Measurements from ENCODE around the gene HNRNPLL. TPM values are rescaled to one million over a fixed set of nuclear protein-coding genes. Genes with fewer than 3 reads are reported as not detected.

The HNRNPLL gene
- total RNA-seq, 1 experiment from 2014 or later: 43.2 TPM

GRCh38 chr2:38629684-38630083 lies 27.0 kb upstream of the HNRNPLL start:
- ATAC-seq (no peak), DNase-seq (ENCODE audit: low read depth, low spot score) (no peak)
- H3K9me2 ChIP-seq (ENCODE audit: insufficient read depth): no peaks in the 10 kb centered on the region
- no peak overlapping the region for H3K4me3 ChIP-seq (replicated peaks in 1 of 2; ENCODE audit: low read depth in 1 of 2, low read length in 2 of 2)
- no TSS peak for BruUV-seq (replicated peaks)
- no peaks in the 10 kb centered on the region for H4K20me1 ChIP-seq (ENCODE audit: insufficient read depth)
- H2AFZ ChIP-seq (ENCODE audit: low read depth, low read length, poor library complexity, severe bottlenecking): no peak overlapping the region
- no peaks in the 10 kb centered on the region for H3K9me3 ChIP-seq (ENCODE audit: control insufficient read depth in 1 of 2, insufficient read depth in 1 of 2, low read depth in 1 of 2, low read length in 2 of 2)
- H3K4me2 ChIP-seq (ENCODE audit: low read length): no peak overlapping the region
- POLR2A ChIA-PET: no interaction called here
- no peaks in the 10 kb centered on the region for H3K79me2 ChIP-seq (ENCODE audit: insufficient read depth, low read length)
- no peaks in the 10 kb centered on the region for H3K36me3 ChIP-seq (ENCODE audit: control insufficient read depth in 1 of 2, insufficient read depth in 2 of 2, low read length in 2 of 2)
- RAD21 ChIA-PET (ENCODE audit: low non-redundant PET in 1 of 2, low total read pairs in 2 of 2, uncharacterized antibody in 2 of 2, unreplicated experiment in 2 of 2): no interaction called here
- H3K27me3 ChIP-seq (ENCODE audit: insufficient read depth, low read length): no peaks in the 10 kb centered on the region
- CTCF ChIA-PET: no interaction called here
- intact Hi-C loops (cut with micrococcal nuclease): no loop called here
- no peak overlapping the region for H3K9ac ChIP-seq (ENCODE audit: low read length)
- no peaks in the 10 kb centered on the region for H3K4me1 ChIP-seq (ENCODE audit: control insufficient read depth in 1 of 2, insufficient read depth in 2 of 2, low read length in 2 of 2)
- H3K27ac ChIP-seq (ENCODE audit: low read depth, low read length): no peak overlapping the region
- TF ChIP-seq CBX3 (IDR thresholded peaks at IDR 0.05; ENCODE audit: low read depth) (no peak), SP1 (IDR thresholded peaks at IDR 0.05; ENCODE audit: low read depth) (no peak), ZNF274 (IDR thresholded peaks at IDR 0.05; ENCODE audit: low read depth, low read length) (no peak)

GRCh38 chr2:38627391-38627790 lies 24.7 kb upstream of the HNRNPLL start:
- H3K4me3 ChIP-seq (replicated peaks in 1 of 2; ENCODE audit: low read depth in 1 of 2, low read length in 2 of 2): no peak overlapping the region
- DNase-seq (ENCODE audit: low read depth, low spot score) (no peak), ATAC-seq (no peak)
- no peak overlapping the region for H3K9ac ChIP-seq (ENCODE audit: low read length)
- no peak overlapping the region for H3K27ac ChIP-seq (ENCODE audit: low read depth, low read length)
- TF ChIP-seq EZH2 (IDR thresholded peaks at IDR 0.05) (no peak), RAD21 (IDR thresholded peaks at IDR 0.05; ENCODE audit: low read depth) (no peak), ZBTB33 (IDR thresholded peaks at IDR 0.05; ENCODE audit: extremely low read depth, insufficient replicate concordance, low read length) (no peak), CTCF (IDR thresholded peaks at IDR 0.05 in 2 of 3, conservative IDR thresholded peaks at IDR 0.05 in 1 of 3; ENCODE audit: borderline replicate concordance in 1 of 3, insufficient read depth in 1 of 3, low read depth in 2 of 3, low read length in 2 of 3) (no peak), TCF7L2 (IDR thresholded peaks at IDR 0.05; ENCODE audit: borderline replicate concordance, extremely low read depth, insufficient read depth, insufficient read length) (no peak), CEBPB (IDR thresholded peaks at IDR 0.05; ENCODE audit: low read depth) (no peak)
- no TSS peak for BruUV-seq (replicated peaks)
- H3K4me1 ChIP-seq (ENCODE audit: control insufficient read depth in 1 of 2, insufficient read depth in 2 of 2, low read length in 2 of 2): no peaks in the 10 kb centered on the region
- no peaks in the 10 kb centered on the region for H3K27me3 ChIP-seq (ENCODE audit: insufficient read depth, low read length)
- no peaks in the 10 kb centered on the region for H3K36me3 ChIP-seq (ENCODE audit: control insufficient read depth in 1 of 2, insufficient read depth in 2 of 2, low read length in 2 of 2)
- no peaks in the 10 kb centered on the region for H3K9me3 ChIP-seq (ENCODE audit: control insufficient read depth in 1 of 2, insufficient read depth in 1 of 2, low read depth in 1 of 2, low read length in 2 of 2)
- ChIA-PET RAD21 (ENCODE audit: low non-redundant PET in 1 of 2, low total read pairs in 2 of 2, uncharacterized antibody in 2 of 2, unreplicated experiment in 2 of 2) (no interaction called here), CTCF (interaction anchor here (1.1 kb wide), 1 partner anchor 24 kb away, joined by 3 read pairs; no protein-coding TSS in a partner anchor), POLR2A (interaction anchor here (0.9 kb wide), 1 partner anchor 8 kb away, joined by 3 read pairs; no protein-coding TSS in a partner anchor)
- no peaks in the 10 kb centered on the region for H4K20me1 ChIP-seq (ENCODE audit: insufficient read depth)
- H3K79me2 ChIP-seq (ENCODE audit: insufficient read depth, low read length): no peaks in the 10 kb centered on the region
- H2AFZ ChIP-seq (ENCODE audit: low read depth, low read length, poor library complexity, severe bottlenecking): no peak overlapping the region
- intact Hi-C loops (cut with micrococcal nuclease): no loop called here
- no peak overlapping the region for H3K4me2 ChIP-seq (ENCODE audit: low read length)
- no peaks in the 10 kb centered on the region for H3K9me2 ChIP-seq (ENCODE audit: insufficient read depth)
